22Rv1 (cell line): ENCODE results near the gene DCAF12L2.

ENCODE experiments used
- CTCF ChIP-seq: fragments of 450-650 bp; IDR thresholded peaks from 2 replicates; pipeline ENCODE4 v1.5.1; 2017; ENCODE audit warnings: mild to moderate bottlenecking
- ZFX ChIP-seq: fragments of 450-650 bp; IDR thresholded peaks from 2 replicates; pipeline ENCODE4 v1.6.1; 2017; ENCODE audit warnings: antibody characterized with exemption, borderline replicate concordance

- TF ChIP-seq CTCF (no peak), ZFX (no peak)
Measured at GRCh38 chrX:126165401-126165720, 728 bp downstream of the DCAF12L2 start.
